ENCODE data around the gene RAMACL. TPM values are rescaled to one million over a fixed set of nuclear protein-coding genes. Genes with fewer than 3 reads are reported as not detected.
"Not testable (repeated sequence)": the region's sequence is repeated elsewhere in the genome, so short reads cannot be mapped to it uniquely, and the experiment has no call there.

The RAMACL gene
- total RNA-seq, 2 donors from 2014 or later: 0.99 to 10.9 TPM

DNA sequence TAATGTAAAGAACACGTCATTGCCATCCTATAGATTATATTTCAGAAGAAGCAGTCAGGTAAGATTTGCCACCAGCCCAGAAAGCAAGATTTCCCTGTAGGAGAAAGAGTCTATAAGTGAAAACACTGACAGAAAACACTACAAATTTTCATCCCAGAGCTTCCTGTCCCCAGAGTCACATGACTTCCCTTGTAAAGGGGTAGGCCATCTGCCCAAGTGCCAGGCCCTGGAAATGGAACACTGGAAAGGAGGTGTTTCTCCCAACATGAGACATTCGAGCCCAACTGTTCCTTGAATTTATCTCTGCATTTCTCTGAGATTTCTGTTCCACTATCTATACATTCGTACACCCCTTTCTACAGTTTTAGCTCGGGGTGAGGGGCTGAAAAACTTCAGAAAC is 46.9 kb downstream of the RAMACL start:
- WGBS, 2 donors: 84 to 89% methylated on average over 4 of the region's 4 CpGs
- H3K4me1 ChIP-seq: peaks cover 4% of the 10 kb centered on the region
- H3K4me3 ChIP-seq: no peak overlapping the region
- TF ChIP-seq POLR2A (IDR thresholded peaks at IDR 0.05) (no peak), CTCF (IDR thresholded peaks at IDR 0.05) (no peak)
- H3K27me3 ChIP-seq: no peaks in the 10 kb centered on the region
- no peaks in the 10 kb centered on the region for H3K9me3 ChIP-seq
- ATAC-seq (no peak), DNase-seq (no peak)
- intact Hi-C loops (cut with DNase I): no loop called here
- no peak overlapping the region for H3K27ac ChIP-seq
- no peaks in the 10 kb centered on the region for H3K36me3 ChIP-seq (replicated peaks in 1 of 2; ENCODE audit: insufficient read depth in 1 of 2, low read depth in 2 of 2)

GRCh38 chr6:166539011-166539385 is 47.5 kb downstream of the RAMACL start:
- intact Hi-C loops (cut with DNase I); H3K9me3 ChIP-seq; ATAC-seq; H3K27me3 ChIP-seq; DNase-seq; H3K4me3 ChIP-seq; H3K27ac ChIP-seq; H3K36me3 ChIP-seq (replicated peaks in 1 of 2; ENCODE audit: insufficient read depth in 1 of 2, low read depth in 2 of 2); H3K4me1 ChIP-seq: not testable (repeated sequence)
- 93 to 94% methylated on average over 9 of the region's 9 CpGs for WGBS, 2 donors

DNA sequence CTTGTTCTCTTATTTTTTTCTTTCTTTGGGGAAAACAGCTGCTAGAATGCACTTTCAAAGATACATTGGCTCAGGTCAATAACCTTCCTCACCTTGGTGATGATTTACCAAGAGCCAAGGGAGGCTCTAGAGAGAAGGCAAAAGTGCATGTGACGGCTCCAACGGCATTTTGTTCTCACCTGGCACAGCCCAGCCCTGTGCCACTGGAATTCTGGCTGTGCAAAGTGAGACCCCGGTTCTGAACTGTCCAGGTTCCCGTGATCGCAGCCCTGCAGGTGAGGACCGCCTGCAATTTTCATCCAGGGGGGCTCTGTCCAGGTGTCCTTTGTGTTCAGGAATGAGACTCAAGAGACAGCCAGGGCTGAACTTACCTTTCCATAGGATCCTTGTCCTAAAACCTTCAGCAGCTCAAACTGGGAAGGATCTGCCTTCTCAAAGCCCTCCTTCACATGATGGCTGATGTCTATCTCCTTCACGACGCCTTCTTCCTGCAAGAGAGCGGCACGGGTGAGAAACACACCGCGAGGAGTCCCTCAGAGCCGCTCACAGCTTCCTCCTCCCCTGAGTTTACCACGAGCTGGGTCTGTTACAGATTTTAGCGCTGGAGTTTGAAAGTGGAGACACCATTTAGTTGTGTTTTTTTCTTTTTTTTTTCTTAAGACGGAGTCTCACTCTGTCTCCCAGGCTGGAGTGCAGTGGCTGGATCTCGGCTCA is 48.0 kb downstream of the RAMACL start:
- intact Hi-C loops (cut with DNase I): no loop called here
- TF ChIP-seq CTCF (IDR thresholded peaks at IDR 0.05): no peak
- no peak for TF ChIP-seq POLR2A (IDR thresholded peaks at IDR 0.05)
- Histone ChIP-seq H3K4me3 (no peak overlapping the region), H3K9me3 (no peaks in the 10 kb centered on the region), H3K36me3 (replicated peaks in 1 of 2; ENCODE audit: insufficient read depth in 1 of 2, low read depth in 2 of 2) (no peaks in the 10 kb centered on the region), H3K4me1 (peaks cover 4% of the 10 kb centered on the region), H3K27ac (no peak overlapping the region), H3K27me3 (no peaks in the 10 kb centered on the region)
- ATAC-seq (no peak), DNase-seq (no peak)
- 84 to 87% methylated on average over 17 of the region's 17 CpGs for WGBS, 2 donors

GRCh38 chr6:166534658-166535406 is 51.6 kb downstream of the RAMACL start:
- intact Hi-C loops (cut with DNase I): no loop called here
- WGBS, 2 donors: 87 to 94% methylated on average over 17 of the region's 17 CpGs
- no peaks in the 10 kb centered on the region for H3K36me3 ChIP-seq (replicated peaks in 1 of 2; ENCODE audit: insufficient read depth in 1 of 2, low read depth in 2 of 2)

DNA sequence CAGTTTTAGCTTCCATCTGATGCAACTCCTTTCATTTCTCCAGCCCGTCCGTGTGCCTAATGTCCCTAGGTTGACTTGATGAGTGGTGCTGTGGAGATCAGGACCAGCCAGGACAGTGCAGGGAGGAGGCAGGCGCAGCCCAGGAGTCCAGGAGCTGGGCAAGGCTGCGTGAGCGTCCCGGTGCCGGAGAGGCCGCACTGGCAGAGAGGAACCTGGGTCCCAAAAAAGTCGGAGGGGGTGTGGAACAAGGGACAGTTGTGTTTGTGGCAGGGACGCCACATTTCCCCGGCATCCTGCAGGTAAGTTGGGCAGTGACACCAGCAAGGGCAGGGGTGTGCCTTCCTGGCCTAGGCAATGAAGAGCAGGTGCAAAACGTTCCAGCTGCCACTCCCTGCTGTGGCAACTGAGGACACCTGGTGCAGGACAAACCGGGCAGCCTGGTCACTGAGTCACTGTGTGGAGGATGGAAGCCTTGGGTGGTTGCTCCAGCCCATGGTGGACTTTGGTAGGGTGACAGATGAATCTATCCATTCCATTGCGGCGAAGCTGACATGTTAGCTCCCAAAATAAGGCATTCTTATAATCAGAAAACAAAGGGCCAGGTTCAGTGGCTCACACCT is 53.2 kb downstream of the RAMACL start:
- intact Hi-C loops (cut with DNase I): no loop called here
- WGBS, 2 donors: 88 to 93% methylated on average over 11 to 15 of the region's 15 CpGs
- Histone ChIP-seq H3K4me3 (no peak overlapping the region), H3K9me3 (no peaks in the 10 kb centered on the region), H3K27ac (no peak overlapping the region), H3K4me1 (no peaks in the 10 kb centered on the region), H3K36me3 (replicated peaks in 1 of 2; ENCODE audit: insufficient read depth in 1 of 2, low read depth in 2 of 2) (no peaks in the 10 kb centered on the region), H3K27me3 (no peaks in the 10 kb centered on the region)
- ATAC-seq: no peak
- DNase-seq: no peak
- TF ChIP-seq POLR2A (IDR thresholded peaks at IDR 0.05) (no peak), CTCF (IDR thresholded peaks at IDR 0.05) (no peak)

More at GRCh38 chr6:166534658-166535406, 51.6 kb downstream of the RAMACL start:
- Histone ChIP-seq H3K27ac (no peak overlapping the region), H3K4me1 (no peaks in the 10 kb centered on the region), H3K27me3 (no peaks in the 10 kb centered on the region), H3K9me3 (no peaks in the 10 kb centered on the region), H3K4me3 (no peak overlapping the region)
- ATAC-seq: no peak
- DNase-seq: no peak
- TF ChIP-seq POLR2A (IDR thresholded peaks at IDR 0.05): no peak

Other genes with a start within 250 kb of the RAMACL start
- gene SFT2D1, start 244.1 kb downstream of the RAMACL start, total RNA-seq: 10 to 100 TPM; 11.5 to 28.0 TPM
- gene MPC1, start 203.7 kb downstream of the RAMACL start, total RNA-seq: 10 to 100 TPM; 20.8 to 25.4 TPM
- gene RPS6KA2, start 40.6 kb upstream of the RAMACL start, total RNA-seq: 10 to 100 TPM; 24.4 to 53.7 TPM